Sigmoid colon (tissue), 4 donors: ENCODE results near the gene FAM227B.

ENCODE experiments used
- EP300 ChIP-seq, 4 donors: sonication (generic); formaldehyde crosslinking; IDR thresholded peaks; one replicate each; pipeline ENCODE4 v1.6.1; 2017; ENCODE audit warnings: antibody characterized with exemption in 4 of 4
- POLR2A ChIP-seq, 2 donors: fragments of 450-650 bp; IDR thresholded peaks; one replicate each; pipeline ENCODE4 v1.6.1; 2016; ENCODE audit warnings: antibody characterized with exemption in 2 of 2, mild to moderate bottlenecking in 2 of 2, moderate library complexity in 2 of 2
- POLR2AphosphoS5 ChIP-seq, 4 donors: sonication (generic); formaldehyde crosslinking; IDR thresholded peaks; one replicate each; pipeline ENCODE4 v1.6.1; 2017; ENCODE audit warnings: antibody characterized with exemption in 4 of 4
- TF ChIP-seq, protein P1 (sequence below), 4 experiments: fragments of 450-650 bp in 3 of 4; fragments of 200-600 bp in 1 of 4; IDR thresholded peaks; one replicate each; pipeline ENCODE4 v1.5.1; 2016 to 2019; ENCODE audit warnings: antibody characterized with exemption in 4 of 4, mild to moderate bottlenecking in 3 of 4, moderate library complexity in 2 of 4

DNA sequence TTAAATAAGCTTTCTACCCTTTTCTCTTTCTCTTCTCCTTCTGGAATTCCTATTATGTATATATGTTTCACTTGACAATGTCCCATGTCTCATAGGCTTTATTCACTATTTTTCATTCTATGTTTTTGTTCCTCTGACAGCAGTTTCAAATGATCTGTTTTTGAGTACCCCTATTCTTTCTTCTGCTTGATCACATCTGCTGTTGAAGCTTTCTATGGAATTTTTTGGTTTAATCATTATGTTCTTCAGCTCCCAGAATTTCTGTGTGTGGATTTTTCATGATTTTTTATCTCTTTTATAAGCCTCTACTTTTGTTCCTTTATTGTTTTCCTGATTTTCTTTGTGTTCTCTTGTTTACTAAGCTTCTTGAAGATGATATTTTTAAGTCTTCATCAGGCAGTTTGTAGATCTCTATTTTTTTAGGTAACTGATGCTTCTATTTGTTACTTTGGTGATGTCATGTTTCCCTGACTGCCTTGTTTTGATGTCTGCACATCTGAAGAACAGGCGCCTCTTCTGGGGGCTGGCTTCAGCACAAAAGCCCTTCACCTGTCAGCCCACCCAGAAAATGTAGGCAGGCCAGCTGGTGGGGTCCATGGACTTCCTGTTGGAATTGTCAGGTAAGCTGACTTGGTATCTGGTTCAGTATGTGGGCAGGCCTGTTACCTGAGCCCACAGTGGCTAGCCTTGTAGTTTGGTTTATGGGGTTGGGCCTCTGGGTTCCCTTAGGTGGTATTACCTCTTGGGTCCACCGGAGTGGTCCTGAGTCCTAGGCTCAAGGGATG is 15.8 kb downstream of the FAM227B start:
- TF ChIP-seq, protein P1, sequence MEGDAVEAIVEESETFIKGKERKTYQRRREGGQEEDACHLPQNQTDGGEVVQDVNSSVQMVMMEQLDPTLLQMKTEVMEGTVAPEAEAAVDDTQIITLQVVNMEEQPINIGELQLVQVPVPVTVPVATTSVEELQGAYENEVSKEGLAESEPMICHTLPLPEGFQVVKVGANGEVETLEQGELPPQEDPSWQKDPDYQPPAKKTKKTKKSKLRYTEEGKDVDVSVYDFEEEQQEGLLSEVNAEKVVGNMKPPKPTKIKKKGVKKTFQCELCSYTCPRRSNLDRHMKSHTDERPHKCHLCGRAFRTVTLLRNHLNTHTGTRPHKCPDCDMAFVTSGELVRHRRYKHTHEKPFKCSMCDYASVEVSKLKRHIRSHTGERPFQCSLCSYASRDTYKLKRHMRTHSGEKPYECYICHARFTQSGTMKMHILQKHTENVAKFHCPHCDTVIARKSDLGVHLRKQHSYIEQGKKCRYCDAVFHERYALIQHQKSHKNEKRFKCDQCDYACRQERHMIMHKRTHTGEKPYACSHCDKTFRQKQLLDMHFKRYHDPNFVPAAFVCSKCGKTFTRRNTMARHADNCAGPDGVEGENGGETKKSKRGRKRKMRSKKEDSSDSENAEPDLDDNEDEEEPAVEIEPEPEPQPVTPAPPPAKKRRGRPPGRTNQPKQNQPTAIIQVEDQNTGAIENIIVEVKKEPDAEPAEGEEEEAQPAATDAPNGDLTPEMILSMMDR (IDR thresholded peaks at IDR 0.05) = no peak
- TF ChIP-seq POLR2A (IDR thresholded peaks at IDR 0.05) (no peak), EP300 (IDR thresholded peaks at IDR 0.05) (no peak), POLR2AphosphoS5 (IDR thresholded peaks at IDR 0.05) (no peak)
